ENCODE data around the gene SLC9A3. TPM values are rescaled to one million over a fixed set of nuclear protein-coding genes. Genes with fewer than 3 reads are reported as not detected.

The SLC9A3 gene
- total and polyA plus RNA-seq, 2 of the 13 experiments (the other 11 are each of a cell fraction or from before 2014, with no cell fraction given), result 1.5 to 1.8 TPM

- TF ChIP-seq KIAA2018 (CRISPR knock-in tag; IDR thresholded peaks at IDR 0.05; ENCODE audit: borderline replicate concordance) (no peak), ADNP (CRISPR knock-in tag; IDR thresholded peaks at IDR 0.05) (no peak), ATF6 (CRISPR knock-in tag; conservative IDR thresholded peaks at IDR 0.05) (no peak), SNAPC5 (CRISPR knock-in tag; IDR thresholded peaks at IDR 0.05; ENCODE audit: borderline replicate concordance) (no peak), ATF3 (CRISPR knock-in tag; IDR thresholded peaks at IDR 0.05) (no peak), STAG1 (CRISPR knock-in tag; IDR thresholded peaks at IDR 0.05) (no peak), ZNF780A (CRISPR knock-in tag; IDR thresholded peaks at IDR 0.05) (no peak), JUN (CRISPR knock-in tag; IDR thresholded peaks at IDR 0.05) (no peak), CAMTA2 (CRISPR knock-in tag; IDR thresholded peaks at IDR 0.05; ENCODE audit: borderline replicate concordance) (no peak), KAT8 (CRISPR knock-in tag; IDR thresholded peaks at IDR 0.05) (no peak), ZNF574 (CRISPR knock-in tag; IDR thresholded peaks at IDR 0.05) (no peak)
These were observed 6.0 kb upstream of the SLC9A3 start (continued) for GRCh38 chr5:530001-530955.

All from HepG2 (cell line).